ENCODE results near the gene ACTG2.

DNA sequence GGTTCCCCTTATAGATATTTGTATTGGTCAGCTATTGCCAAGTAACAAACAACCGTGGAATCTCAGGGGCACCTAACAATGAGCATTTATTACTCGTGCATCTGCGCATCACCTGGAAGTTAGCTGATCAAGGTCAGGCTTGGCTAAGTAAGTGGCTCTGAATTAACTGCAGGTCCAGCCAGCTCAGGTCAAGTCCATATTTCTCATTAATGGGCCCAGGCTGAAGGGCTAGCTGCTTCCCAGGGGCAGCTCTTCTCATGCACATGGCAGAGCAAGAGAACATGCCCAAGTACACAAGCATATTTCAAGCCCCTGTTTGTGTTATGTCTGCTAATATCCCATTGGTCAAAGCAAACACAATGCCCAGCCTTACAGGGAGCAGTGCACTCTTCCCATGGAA lies 26.0 kb downstream of the ACTG2 start:
- TF ChIP-seq CTCF (IDR thresholded peaks at IDR 0.05 in 8 of 11, conservative IDR thresholded peaks at IDR 0.05 in 3 of 11) (no peak), POLR2A (IDR thresholded peaks at IDR 0.05) (no peak), POLR2AphosphoS5 (IDR thresholded peaks at IDR 0.05) (no peak)

All from spleen (tissue), 7 donors.